DND-41 (cell line): ENCODE data around the gene IRX2.

Experiments
- ATAC-seq: fragments of 200-7000 bp; cut with Tn5 transposase; 3 replicates; pipeline ENCODE4 v1.9.1; 2021; ENCODE audit warnings: low read depth; ENCODE audit not compliant: insufficient read depth
- DNase-seq: peaks from one replicate; pipeline ENCODE4 v3.0.0-alpha.2; 2020
- H2AFZ ChIP-seq: 2 replicates; pipeline ENCODE4 v1.6.0; 2012; ENCODE audit warnings: low read depth, low read length
- H3K27ac ChIP-seq: 2 replicates; pipeline ENCODE4 v1.5.1; 2012; ENCODE audit warnings: low read length, inconsistent platforms
- H3K27me3 ChIP-seq: fragments of 200-600 bp; sonication (generic); 2 replicates; pipeline ENCODE4 v1.6.0; 2012; ENCODE audit warnings: low read length, mild to moderate bottlenecking, inconsistent platforms; ENCODE audit not compliant: insufficient read depth, poor library complexity
- H3K36me3 ChIP-seq: 2 replicates; pipeline ENCODE4 v1.5.1; 2012; ENCODE audit warnings: low read length, inconsistent platforms; ENCODE audit not compliant: insufficient read depth
- H3K4me1 ChIP-seq: 2 replicates; pipeline ENCODE4 v1.5.1; 2012; ENCODE audit warnings: mild to moderate bottlenecking, low read length; ENCODE audit not compliant: insufficient read depth
- H3K4me2 ChIP-seq: 2 replicates; pipeline ENCODE4 v1.6.0; 2012; ENCODE audit warnings: mild to moderate bottlenecking, moderate library complexity, low read length, inconsistent platforms; ENCODE audit not compliant: insufficient read depth
- H3K4me3 ChIP-seq, 2 experiments: fragments of 200-600 bp in 1 of 2; shearing (Covaris generic) in 1 of 2; 2 replicates each; pipeline ENCODE4 v1.5.1; 2012 to 2016; ENCODE audit warnings: inconsistent platforms in 2 of 2, low read length in 2 of 2, mild to moderate bottlenecking in 2 of 2, low read depth in 1 of 2, moderate library complexity in 1 of 2
- H3K79me2 ChIP-seq: 2 replicates; pipeline ENCODE4 v1.6.0; 2012; ENCODE audit warnings: low read length, inconsistent platforms; ENCODE audit not compliant: insufficient read depth
- H3K9ac ChIP-seq: 2 replicates; pipeline ENCODE4 v1.6.0; 2012; ENCODE audit warnings: low read depth, mild to moderate bottlenecking, inconsistent platforms, low read length, moderate library complexity
- H3K9me3 ChIP-seq: 2 replicates; pipeline ENCODE4 v1.5.1; 2012; ENCODE audit warnings: low read length, moderate library complexity, mild to moderate bottlenecking, inconsistent platforms; ENCODE audit not compliant: insufficient read depth, severe bottlenecking
- H4K20me1 ChIP-seq: 2 replicates; pipeline ENCODE4 v1.6.0; 2012; ENCODE audit warnings: low read length; ENCODE audit not compliant: insufficient read depth
- EZH2 ChIP-seq: IDR thresholded peaks from 3 replicates; pipeline ENCODE4 v1.6.1; 2012; ENCODE audit warnings: borderline replicate concordance, low read depth, mild to moderate bottlenecking, moderate library complexity, low read length, inconsistent platforms; ENCODE audit not compliant: severe bottlenecking
- TF ChIP-seq, protein P1 (sequence below): IDR thresholded peaks from 2 replicates; pipeline ENCODE4 v1.5.1; 2012; ENCODE audit warnings: borderline replicate concordance, low read length, moderate library complexity, mild to moderate bottlenecking; ENCODE audit not compliant: poor library complexity, severe bottlenecking; ENCODE audit errors: extremely low read depth

The IRX2 gene

GRCh38 chr5:2732850-2733249, 18.6 kb downstream of the IRX2 start:
- no peaks in the 10 kb centered on the region for H3K79me2 ChIP-seq
- no peaks in the 10 kb centered on the region for H4K20me1 ChIP-seq
- no peak for TF ChIP-seq EZH2
- TF ChIP-seq, protein P1, sequence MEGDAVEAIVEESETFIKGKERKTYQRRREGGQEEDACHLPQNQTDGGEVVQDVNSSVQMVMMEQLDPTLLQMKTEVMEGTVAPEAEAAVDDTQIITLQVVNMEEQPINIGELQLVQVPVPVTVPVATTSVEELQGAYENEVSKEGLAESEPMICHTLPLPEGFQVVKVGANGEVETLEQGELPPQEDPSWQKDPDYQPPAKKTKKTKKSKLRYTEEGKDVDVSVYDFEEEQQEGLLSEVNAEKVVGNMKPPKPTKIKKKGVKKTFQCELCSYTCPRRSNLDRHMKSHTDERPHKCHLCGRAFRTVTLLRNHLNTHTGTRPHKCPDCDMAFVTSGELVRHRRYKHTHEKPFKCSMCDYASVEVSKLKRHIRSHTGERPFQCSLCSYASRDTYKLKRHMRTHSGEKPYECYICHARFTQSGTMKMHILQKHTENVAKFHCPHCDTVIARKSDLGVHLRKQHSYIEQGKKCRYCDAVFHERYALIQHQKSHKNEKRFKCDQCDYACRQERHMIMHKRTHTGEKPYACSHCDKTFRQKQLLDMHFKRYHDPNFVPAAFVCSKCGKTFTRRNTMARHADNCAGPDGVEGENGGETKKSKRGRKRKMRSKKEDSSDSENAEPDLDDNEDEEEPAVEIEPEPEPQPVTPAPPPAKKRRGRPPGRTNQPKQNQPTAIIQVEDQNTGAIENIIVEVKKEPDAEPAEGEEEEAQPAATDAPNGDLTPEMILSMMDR = no peak
- DNase-seq (no peak), ATAC-seq (no peak)
- no peak overlapping the region for H3K4me3 ChIP-seq
- H3K4me1 ChIP-seq = no peaks in the 10 kb centered on the region
- no peaks in the 10 kb centered on the region for H3K27me3 ChIP-seq
- no peak overlapping the region for H2AFZ ChIP-seq
- no peaks in the 10 kb centered on the region for H3K36me3 ChIP-seq
- H3K27ac ChIP-seq = no peak overlapping the region
- H3K9ac ChIP-seq = no peak overlapping the region
- H3K9me3 ChIP-seq = no peaks in the 10 kb centered on the region
- no peak overlapping the region for H3K4me2 ChIP-seq

- Histone ChIP-seq H3K4me2 (no peak overlapping the region), H3K9me3 (no peaks in the 10 kb centered on the region), H3K79me2 (no peaks in the 10 kb centered on the region), H3K9ac (no peak overlapping the region), H3K27ac (no peak overlapping the region), H3K36me3 (no peaks in the 10 kb centered on the region), H2AFZ (no peak overlapping the region), H3K27me3 (no peaks in the 10 kb centered on the region), H3K4me1 (no peaks in the 10 kb centered on the region), H4K20me1 (no peaks in the 10 kb centered on the region), H3K4me3 (no peak overlapping the region)
- TF ChIP-seq EZH2 = no peak
- TF ChIP-seq, protein P1 = no peak
- ATAC-seq (no peak), DNase-seq (no peak)
Measured at GRCh38 chr5:2732004-2732403, 19.5 kb downstream of the IRX2 start.

DNA sequence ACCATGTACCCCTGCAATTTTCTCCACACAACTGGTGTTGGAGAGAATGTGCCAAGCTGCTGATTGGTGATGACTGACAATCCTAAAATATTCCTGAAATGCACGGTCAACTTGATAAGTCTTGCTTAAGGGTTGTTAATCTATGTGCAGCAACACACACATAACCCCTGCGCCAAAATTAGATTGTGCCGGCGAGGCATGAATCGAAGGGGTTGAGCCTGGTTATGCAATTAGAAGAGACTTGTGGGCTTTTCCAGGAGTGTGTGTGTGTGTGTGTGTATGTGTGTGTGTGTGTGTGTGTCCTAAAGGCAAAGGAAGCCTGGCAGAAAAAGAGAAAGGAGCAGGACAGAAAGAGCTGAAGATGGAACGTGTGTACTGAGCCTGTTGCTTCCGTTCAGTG, 22.3 kb downstream of the IRX2 start:
- H3K27ac ChIP-seq = no peak overlapping the region
- no peaks in the 10 kb centered on the region for H3K27me3 ChIP-seq
- H3K4me2 ChIP-seq = no peak overlapping the region
- no peaks in the 10 kb centered on the region for H3K4me1 ChIP-seq
- no peaks in the 10 kb centered on the region for H3K79me2 ChIP-seq
- no peaks in the 10 kb centered on the region for H3K36me3 ChIP-seq
- TF ChIP-seq, protein P1 = no peak
- TF ChIP-seq EZH2 = no peak
- H4K20me1 ChIP-seq = no peaks in the 10 kb centered on the region
- H3K9ac ChIP-seq = no peak overlapping the region
- H3K9me3 ChIP-seq = no peaks in the 10 kb centered on the region
- H2AFZ ChIP-seq = no peak overlapping the region
- DNase-seq (no peak), ATAC-seq (no peak)
- H3K4me3 ChIP-seq = no peak overlapping the region

DNA sequence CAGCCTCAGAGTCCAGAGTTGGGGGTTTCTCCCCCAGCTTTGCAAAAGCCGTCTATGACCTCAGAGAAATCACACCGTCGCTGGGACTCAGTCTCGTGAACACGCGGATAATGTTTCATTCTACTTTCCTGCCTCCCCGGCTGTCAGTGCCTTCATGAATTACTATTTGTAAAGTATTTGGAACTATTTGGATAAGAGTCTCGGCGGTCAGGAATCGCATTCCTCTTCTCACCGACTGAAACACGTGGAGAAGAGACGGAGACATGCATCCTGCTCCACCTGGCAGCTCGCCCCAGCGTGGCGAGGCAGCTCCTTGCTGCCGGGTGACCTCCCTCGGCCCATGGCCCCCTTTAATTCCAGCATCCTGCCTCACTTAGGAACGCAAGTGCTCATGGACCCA, 23.9 kb downstream of the IRX2 start:
- Histone ChIP-seq H3K79me2 (no peaks in the 10 kb centered on the region), H3K4me1 (no peaks in the 10 kb centered on the region), H3K9ac (no peak overlapping the region), H3K27me3 (no peaks in the 10 kb centered on the region), H4K20me1 (no peaks in the 10 kb centered on the region), H3K36me3 (no peaks in the 10 kb centered on the region), H3K27ac (no peak overlapping the region), H2AFZ (no peak overlapping the region), H3K4me3 (no peak overlapping the region), H3K4me2 (no peak overlapping the region), H3K9me3 (no peaks in the 10 kb centered on the region)
- ATAC-seq (no peak), DNase-seq (no peak)
- no peak for TF ChIP-seq EZH2
- TF ChIP-seq, protein P1 = no peak
